ENCODE results near the gene CA4.
A peak's percentile ranks its signal among the peaks of the same experiment; 100 is the strongest.
"Not testable (repeated sequence)": the region's sequence is repeated elsewhere in the genome, so short reads cannot be mapped to it uniquely, and the experiment has no call there.

The CA4 gene

DNA sequence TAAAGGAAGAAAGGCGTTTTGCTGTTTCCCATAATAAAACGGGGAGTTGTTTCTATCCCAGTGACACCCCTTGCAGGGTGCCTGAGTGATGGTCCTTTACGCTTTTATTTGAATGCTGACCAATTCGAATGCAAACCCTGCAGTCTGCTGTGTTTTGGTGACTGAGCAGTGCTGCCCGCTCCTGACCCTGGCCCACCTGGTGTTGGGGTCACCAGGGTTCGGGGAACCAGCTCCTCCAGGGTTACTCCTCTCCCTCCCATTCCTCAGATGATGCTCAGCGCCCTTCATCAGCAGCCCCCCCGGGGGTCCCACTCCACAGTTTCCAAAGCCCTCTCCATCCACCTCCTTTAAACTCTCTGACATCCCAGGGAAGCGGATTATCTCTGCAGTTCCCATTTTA, 6.0 kb downstream of the CA4 start:
- DNase-seq = no peak

DNA sequence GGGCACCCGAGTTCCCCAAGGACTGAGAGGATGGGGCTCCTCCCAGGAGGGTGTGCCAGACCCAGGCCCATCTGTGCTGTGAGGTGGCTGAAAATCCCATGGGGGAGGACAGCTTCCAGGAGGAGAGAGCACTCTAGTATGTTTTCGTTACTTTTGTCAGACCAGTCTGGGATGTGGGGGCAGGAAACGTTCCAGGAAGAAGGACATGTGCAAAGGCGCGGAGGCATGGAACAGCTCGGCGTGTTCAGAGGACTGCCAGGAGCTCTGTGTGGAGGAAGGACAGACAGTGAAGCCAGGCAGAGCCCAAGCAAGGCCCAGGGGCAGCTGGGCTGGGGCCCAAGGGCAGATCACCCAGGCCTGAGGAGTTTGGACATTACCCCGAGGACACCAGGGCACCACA, 7.0 kb downstream of the CA4 start:
- DNase-seq = no peak

DNA sequence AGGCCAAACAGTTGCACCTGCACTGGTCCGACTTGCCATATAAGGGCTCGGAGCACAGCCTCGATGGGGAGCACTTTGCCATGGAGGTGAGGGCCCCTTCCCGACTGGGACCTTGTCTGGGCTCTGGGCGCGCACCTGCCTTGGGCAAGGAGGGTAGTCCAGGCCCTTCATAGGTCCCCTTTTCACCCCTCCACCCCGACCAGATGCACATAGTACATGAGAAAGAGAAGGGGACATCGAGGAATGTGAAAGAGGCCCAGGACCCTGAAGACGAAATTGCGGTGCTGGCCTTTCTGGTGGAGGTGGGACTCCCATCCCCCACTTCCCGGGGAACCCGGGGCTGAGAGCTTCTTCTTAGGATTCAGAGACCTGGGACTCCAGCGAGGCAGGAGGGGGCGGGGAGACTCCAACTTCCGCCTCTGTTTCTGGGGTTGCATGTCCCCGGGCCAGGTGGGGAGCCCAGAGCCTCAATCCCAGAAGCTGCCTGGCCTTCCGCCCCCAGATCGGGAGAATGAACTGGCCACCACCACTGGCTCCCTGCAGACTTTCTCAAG, 7.8 kb downstream of the CA4 start:
- DNase-seq = no peak

DNA sequence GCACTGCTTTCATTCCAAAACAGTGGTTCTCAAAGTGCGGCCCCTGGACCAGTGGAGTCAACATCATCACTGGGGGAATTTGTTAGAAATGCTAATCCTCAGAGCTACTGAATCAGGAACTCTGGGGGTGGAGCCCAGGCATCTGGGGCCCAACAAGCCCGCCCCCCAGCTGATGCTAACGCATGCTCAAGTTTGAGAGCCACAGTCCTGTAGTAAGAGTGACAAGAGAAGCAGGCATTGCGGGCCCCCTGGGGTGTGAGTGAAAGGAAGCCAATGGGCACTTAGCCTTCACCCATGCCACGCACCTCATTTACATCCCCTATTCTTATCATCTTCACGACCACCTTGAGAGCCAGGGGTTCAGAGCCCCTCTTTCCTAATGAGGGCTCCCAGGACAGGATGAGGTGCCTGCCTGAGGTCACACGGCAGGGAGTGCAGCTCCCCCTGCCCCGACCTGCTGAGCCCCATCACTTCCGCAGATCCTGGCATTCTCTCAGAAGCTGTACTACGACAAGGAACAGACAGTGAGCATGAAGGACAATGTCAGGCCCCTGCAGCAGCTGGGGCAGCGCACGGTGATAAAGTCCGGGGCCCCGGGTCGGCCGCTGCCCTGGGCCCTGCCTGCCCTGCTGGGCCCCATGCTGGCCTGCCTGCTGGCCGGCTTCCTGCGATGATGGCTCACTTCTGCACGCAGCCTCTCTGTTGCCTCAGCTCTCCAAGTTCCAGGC, 9.1 kb downstream of the CA4 start:
- no peak for DNase-seq

DNA sequence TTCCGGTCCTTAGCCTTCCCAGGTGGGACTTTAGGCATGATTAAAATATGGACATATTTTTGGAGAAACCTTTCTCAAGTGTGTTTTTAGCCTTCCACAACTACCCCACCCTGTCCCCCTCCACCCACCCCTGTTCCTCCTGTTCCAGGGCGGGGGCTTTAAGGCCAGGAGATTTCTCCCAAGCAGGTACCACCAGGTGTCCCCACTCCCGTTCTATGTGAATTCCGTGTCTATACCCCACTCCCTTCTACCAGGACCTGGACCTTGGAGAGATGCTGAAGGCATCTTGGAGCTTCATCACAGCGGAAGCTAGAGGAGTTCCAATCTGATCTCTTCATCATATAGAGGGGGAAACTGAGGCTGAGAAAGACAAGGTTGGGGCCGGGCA, 9.7 kb downstream of the CA4 start:
- DNase-seq = no peak

DNA sequence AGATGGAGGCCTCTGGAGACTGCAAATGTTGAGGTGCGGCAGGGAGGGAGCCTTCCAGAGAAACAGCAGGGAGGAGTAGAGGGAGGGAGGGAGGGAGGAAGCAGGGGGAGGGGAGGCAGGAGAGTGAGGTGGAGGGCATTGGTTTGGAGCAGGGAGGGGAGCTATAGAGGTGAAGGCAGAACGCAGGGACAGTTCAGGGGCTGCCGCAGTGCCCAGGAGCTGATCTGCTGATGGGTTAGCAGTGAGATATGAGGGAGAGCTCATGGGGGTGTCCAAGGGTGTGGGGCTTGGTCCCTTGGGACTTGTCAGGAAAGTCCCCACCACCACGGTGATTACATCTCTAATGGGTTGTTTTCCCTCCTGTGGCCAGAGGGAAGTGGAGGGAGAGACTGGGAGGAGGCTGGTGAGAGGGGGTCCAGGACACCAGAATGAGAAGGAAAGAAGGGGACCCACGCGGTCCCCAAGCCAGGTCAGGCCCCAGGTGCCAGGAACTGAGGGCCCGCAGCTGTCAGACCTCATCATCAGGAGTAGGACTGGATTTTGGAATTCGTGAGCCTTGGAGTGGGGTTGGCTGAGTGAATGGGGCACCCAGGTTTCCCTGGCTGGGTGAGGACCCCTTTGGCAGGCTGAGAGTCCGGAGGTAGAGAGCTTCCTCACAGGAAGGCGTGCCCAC, 11.2 kb downstream of the CA4 start:
- DNase-seq = no peak

DNA sequence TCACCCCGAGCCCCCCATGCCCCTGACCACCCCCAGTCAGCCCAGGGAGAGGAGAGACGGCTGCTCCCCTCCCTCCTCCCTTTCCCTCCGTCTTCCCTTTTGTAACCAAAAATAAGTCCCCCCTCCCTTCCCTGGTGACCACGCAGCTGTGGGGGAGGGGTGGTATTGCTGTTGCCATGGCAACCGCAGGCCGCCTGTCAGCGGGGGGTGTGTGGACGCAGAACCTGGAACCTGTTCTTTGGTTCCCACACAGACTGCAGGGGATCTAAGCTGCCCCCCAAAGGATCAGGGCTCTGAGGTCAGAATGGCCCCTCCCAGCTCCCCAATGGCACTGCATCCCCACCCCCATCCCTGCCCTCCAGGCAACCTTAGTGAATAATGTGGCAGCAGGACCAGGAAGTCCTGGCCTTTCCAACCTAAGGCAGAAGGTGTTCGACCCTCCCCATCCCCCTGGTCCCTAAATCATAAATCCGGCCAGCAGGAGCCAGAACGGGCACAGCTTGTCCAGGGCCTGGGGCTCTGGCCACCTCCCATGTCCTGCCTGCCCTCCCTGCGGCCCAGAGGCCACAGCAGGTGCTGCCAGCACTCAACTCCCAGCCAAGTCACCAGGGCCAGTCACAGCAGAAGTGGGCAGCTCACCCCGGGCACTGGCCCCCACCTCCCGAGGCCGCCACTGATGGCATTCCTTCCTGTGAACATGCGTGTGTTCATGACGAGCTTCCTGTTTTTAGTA, 12.0 kb downstream of the CA4 start:
- DNase-seq = no peak

DNA sequence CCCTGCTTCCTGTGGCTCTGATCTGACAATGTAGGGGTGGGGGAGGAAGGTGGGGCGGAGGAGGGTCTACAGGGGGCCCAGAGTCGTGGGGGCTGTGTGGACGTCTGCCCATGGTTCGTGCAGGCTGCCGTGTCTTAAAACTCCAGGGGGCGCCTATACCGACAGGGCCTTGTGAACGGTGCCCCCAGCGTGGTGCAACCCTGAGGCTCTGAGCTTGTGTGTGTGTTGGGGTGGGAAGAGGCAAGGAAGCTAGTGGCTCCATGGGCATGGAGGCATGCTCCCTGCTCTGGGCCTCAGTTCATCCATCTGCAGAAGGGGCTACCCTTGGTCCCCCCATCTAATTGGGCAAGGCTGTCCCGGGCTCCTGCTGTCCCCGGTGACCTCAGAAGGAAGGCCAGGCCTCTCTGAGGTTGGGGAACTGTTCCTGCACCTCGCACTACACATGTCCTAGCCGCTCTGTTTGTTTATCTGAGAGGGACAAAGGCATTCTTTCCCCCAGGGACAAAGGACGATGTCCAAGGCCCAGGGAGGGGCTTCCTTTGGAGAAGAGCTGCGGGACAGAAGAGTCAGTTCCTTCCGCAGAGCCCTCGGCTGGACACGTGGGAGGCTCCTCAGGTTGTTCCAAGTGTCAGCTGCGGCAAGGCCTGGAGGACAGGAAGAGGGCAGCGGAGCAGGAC, 13.5 kb downstream of the CA4 start:
- no peak for DNase-seq

DNA sequence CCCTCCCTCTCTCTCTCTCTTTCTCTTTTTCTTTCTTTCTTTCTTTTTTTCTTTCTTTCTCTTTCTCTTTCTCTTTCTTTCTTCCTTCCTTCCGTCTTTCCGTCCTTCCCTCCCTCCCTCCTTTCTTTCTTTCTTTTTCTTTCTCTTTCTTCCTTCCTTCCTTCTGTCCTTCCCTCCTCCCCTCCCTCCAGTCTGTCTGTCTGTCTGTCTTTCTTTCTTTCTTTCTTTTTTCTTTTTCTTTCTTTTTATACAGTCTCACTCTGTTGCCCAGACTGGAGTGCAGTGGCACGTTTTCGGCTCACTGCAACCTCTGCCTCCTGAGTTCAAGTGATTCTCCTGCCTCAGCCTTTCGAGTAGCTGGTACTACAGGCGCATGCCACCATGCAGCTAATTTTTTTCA, 14.4 kb downstream of the CA4 start:
- DNase-seq = no peak

DNA sequence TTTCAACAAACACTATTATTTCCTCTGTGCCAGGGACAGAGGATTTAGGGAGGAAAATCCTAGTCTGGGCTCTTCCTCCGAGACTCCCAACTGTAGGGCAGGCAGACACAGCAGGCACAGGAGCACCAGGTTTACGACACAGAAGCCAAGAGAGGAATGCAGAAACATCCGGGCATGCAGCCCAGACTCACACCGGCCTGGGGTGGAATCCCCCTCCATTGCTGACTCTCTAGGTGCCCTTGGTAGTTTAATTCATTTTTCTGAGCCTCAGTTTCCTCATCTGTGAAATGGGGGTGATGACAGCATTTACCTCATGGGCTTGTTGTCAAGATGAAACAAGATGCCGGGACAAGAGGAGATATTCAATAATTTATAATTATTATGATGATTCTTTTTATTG, 14.9 kb downstream of the CA4 start:
- DNase-seq = no peak

DNA sequence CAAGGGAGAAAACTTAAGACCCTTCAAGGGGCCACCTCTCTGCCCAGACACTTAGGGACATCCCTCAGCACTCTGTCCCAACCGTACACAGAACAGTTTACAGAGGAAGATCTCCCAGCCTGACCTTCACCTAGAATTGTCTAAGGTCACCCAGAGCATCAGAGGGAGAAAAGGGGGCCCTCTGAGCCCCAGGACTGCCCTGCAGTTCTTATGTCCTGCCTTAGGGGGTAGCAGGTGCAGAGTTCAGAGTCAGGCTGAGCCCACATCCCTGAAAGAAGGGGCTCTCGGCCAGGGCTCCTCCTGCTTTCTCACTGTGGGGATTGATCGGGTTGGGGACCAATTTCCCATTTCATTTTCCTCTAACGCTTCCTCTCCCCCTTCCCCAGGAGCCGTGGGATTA, 15.4 kb downstream of the CA4 start:
- DNase-seq = no peak

DNA sequence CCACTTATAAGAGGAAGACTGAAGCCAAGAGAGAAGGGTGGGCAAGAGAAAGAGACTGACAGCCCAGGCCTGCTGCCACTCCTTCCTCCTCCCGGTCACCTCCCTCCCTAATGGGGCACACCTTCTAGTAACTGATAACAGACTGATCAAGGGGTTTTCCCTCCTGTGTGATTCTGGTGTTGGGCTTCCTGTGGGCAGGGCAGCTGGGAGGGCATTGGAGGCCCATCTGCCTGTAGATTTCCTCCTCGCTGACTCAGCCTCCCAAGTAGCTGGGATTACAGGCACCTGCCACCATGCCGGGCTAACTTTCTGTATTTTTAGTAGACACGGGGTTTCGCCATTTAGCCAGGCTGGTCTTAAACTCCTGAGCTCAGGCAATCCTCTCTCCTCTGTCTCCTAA, 16.2 kb downstream of the CA4 start:
- DNase-seq = peak in 1 of 2 experiments; percentile 8

DNA sequence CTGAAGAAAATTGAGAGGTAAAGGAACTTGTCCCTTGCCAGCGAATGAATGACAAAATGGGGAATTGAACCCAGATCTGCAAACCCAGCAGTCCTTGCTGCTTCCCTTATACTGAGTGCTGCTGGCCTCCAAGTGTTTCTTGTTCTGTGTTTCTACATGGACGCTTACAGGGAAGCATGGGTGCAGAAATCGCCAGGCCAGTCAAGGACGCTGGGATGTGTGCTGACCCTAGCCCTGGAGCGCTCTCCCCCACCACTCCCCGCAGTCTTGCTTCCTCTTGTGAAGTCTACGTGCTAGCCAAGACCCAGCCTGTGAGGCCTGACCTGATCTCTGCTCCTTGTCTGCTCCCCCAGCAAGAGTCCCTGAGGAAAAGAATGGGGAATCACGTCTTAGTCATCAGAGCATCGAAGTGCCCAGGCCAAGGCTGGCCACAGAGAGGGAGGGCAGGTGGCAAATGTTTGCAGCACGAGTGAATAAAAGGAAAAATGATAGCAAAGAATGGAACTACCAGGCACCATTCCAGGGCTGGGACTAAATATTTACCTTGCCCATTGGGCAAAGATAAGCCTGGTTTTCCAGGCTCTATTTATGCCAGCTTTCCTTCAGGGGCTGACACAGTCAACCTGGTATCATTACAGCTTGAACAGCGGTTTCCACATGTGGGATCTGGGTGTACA, 17.4 kb downstream of the CA4 start:
- DNase-seq = no peak

DNA sequence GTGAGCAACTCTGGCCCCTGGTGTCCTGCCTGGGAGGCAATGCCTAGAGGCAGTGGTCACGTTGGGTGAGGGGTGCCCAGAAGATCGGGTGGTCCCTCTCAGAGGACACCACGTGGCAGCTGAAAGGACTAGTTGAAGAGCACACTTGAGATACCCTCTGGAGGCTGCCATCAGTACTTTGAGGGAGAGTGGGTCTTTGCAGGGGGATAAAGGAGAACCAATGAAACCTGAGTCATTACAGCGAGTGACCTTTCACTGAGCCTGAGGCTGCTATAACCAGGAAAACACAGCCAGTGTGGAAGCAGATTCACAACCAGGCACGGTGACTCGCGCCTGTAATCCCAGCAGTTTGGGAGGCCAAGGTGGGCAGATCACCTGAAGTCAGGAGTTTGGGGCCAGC, 18.9 kb downstream of the CA4 start:
- DNase-seq = no peak

DNA sequence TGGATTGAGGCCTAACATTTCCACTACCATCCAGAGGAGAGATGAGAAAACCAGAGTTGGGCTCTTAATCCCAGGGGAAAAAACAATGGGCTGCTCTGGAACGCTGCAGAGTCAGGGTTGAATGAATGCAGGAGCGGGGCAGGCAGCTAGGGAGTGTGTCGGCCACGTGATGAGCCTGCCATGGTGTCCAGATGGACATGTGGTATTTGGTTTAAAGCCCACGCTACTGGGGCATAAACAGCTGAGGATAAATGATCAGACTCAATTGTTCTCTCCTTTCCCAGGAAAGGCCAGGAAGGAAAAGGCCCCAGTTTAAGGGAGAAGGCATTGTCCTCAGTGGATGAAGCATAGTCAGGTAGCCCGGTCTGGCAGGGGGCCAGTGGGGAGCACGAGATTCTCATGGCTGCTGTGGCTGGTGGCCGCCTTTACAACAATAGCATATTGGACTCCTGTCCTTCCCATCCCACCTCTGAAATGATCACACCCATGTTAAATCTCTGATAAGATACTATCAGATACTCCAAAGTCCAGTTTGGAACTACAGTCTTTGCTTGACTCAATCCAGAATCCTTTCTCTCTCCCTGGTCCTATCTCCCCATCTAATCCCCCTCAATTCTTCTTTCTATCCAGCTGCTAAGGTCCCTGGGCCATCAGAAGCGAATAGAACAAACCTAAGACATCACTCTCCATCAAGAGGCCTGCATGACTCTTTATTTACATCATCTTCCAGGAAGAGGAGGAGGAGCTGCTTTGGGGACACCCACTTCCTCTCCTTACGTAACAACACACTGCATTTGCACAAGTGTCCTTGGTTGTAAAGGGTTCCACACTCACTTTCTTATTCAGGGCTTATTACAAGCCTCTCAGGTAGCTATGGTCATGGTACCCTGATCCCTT, 20.4 kb downstream of the CA4 start:
- peak in 1 of 2 experiments; percentile 15 for DNase-seq

DNA sequence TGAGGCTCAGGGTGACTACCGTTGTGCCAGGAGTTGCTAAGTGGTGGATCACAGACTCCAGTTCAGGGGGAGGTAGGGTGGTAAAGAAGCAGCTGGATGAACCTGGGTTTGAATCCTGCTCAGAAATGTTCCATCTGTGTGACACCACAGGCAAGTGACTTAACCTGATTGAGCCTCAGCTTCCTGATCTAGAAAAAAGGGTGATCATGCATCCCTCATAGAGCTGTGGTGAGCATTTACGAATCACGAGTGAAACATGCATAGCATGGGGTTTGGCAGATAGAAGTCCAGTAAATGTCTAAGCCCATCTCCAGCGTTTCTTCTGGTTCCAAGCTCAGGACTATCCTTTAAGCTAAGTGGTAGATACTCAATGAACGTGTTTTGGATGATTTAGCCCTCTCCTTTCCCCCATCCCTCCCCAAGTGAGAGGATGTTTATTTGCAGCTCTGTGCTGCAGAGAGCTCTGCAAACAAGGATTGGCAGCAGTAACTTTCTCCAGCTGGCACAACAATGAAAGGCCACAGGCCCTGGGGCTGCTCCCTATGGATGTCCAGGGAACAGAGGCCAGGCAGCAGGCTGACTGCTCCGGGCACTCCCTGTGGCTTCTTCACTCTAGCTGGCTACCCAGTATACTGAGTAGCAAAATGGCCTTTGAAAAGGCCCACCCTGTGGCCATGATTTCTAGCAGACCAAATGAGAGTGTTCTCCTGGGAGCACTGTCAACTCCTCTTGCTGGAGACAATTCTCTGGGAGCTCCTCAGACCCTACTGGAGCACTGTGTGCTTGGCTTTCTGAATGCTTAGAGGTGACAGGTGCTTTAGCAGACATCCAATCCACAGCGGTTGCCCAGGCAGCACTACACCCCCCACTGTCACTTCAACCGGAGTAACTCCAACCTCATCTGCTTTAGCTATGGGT, 21.3 kb downstream of the CA4 start:
- DNase-seq = no peak

DNA sequence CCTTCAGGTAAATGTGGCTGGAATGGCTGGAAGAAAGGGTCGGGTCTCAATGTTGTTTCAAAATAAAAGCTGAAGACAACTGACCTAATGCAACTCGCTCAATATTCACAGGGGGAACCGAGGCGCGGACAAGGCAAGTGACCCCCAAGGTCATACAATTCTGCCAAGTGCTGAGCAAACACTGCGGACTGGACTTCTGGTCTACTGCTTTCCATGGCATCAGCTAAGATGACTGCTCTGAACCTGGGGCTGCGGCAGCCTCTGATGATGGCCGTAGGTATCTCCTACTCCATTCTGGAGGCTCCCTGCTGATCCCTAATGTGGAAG, 21.9 kb downstream of the CA4 start:
- DNase-seq = no peak

DNA sequence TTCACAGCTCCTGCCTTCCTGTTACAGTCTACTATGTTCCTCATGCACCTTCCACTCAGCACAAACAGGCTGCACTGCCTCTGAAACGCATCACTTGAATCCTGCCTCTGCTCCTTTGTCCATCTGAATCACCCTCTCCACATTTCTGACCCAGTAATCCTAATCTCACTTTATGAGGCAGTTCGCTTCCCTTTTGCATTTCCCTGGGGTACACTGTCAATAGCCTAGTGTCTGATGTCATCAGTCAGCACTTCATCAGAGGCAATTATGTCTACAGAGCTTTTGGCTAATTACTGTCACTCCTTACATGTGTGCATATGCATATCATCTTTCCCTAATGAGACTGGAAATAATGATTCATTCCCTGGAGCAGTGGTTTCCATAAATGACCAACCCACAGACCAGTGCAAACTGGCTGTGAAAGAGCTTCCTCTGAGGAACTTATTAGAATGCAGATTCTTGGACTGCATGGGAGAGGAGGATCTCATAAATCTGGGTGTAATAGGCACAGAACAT, 23.6 kb downstream of the CA4 start:
- no peak for DNase-seq

DNA sequence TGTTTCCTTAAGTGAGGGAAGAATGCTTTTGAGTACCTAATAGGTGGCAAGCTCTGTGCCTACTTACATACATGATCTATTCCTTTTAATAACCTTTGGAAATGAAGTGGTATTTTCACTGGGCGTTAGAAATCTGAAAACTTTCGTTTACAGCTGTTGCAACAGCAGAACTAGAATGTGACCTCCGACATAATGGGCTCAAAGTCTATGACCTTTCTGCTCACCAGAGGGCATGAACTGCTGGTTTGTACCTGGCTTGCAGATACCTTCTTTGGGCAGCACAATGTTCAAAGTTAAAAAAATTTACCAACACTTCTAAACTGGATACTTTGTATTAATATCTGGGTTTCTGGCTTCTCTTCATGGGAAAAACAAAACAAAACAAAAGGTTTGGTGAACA, 24.3 kb downstream of the CA4 start:
- DNase-seq = no peak

DNA sequence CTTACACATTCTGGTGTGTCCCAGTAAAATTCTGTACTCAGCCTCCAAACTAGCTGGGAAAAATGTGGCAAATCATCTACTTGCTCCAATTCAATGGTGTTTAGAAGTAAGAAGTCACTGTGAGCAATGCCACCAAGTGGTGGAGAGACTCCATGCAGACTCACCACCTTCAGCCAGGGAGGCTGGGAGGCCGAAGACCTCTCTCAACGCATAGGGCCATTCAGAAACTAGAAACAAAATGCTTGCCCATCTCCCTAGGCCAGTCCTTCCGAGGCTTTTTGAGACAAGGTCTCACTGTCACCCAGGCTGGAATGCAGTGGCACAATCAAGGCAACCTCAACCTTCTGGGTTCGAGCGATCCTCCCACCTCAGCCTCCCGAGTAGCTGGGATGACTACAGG, 25.0 kb downstream of the CA4 start:
- not testable (repeated sequence) for DNase-seq

All from stimulated activated CD4-positive, alpha-beta T cell treated with anti-CD3 and anti-CD28 coated beads, Interleukin-4, amount 100 ng/mL, for 4 hours (primary cell).